Stomach (tissue), 9 donors: Measurements from ENCODE around the gene SLC39A13. TPM values are rescaled to one million over a fixed set of nuclear protein-coding genes. Genes with fewer than 3 reads are reported as not detected.
A peak's percentile ranks its signal among the peaks of the same experiment; 100 is the strongest.

ENCODE experiments used
- DNase-seq, 2 donors: peaks; one replicate each; pipeline versions ENCODE4 v3.0.0 to v3.0.0-alpha.2; 2013 to 2019
- H3K27ac ChIP-seq, 5 donors: fragments of 200-600 bp in 4 of 5; sonication (generic) in 4 of 5; one replicate each; pipeline ENCODE4 v1.5.1; 2013 to 2019; ENCODE audit warnings: mild to moderate bottlenecking in 1 of 5, moderate library complexity in 1 of 5
- H3K27me3 ChIP-seq, 3 donors: fragments of 200-600 bp; sonication (generic); one replicate each; pipeline ENCODE4 v1.5.1; 2017 to 2019; ENCODE audit warnings: mixed run types in 1 of 3
- H3K36me3 ChIP-seq, 4 donors: fragments of 200-600 bp; sonication (generic); 1 replicate in 3 of 4; 2 replicates in 1 of 4; pipeline ENCODE4 v1.5.1; 2016 to 2019
- H3K4me1 ChIP-seq, 4 donors: fragments of 200-600 bp; sonication (generic); one replicate each; pipeline ENCODE4 v1.5.1; 2016 to 2019
- H3K4me3 ChIP-seq, 4 donors: fragments of 200-600 bp; sonication (generic) in 3 of 4; one replicate each; pipeline ENCODE4 v1.5.1; 2016 to 2019; ENCODE audit warnings: mild to moderate bottlenecking in 1 of 4
- H3K9me3 ChIP-seq, 4 donors: fragments of 200-600 bp; sonication (generic); one replicate each; pipeline ENCODE4 v1.5.1; 2016 to 2019
- EP300 ChIP-seq: sonication (generic); formaldehyde crosslinking; IDR thresholded peaks from one replicate; pipeline ENCODE4 v1.6.1; 2017; ENCODE audit warnings: antibody characterized with exemption
- POLR2A ChIP-seq, 4 donors: fragments of 450-650 bp; IDR thresholded peaks; one replicate each; pipeline ENCODE4 v1.6.1; 2016; ENCODE audit warnings: antibody characterized with exemption in 4 of 4, control low read depth in 2 of 4, mild to moderate bottlenecking in 1 of 4, moderate library complexity in 1 of 4
- POLR2AphosphoS5 ChIP-seq, 3 donors: sonication (generic); formaldehyde crosslinking; IDR thresholded peaks; one replicate each; pipeline ENCODE4 v1.6.1; 2016; ENCODE audit warnings: antibody characterized with exemption in 3 of 3
- WGBS, 5 donors: extraction: QIAGEN DNeasy Blood & Tissue Kit in 3 of 5; methylation state at CpG; one replicate each; pipeline versions ENCODE4 v1.1.5 to v1.1.7; 2013 to 2018; 5-methylcytosine and 5-hydroxymethylcytosine counted together
- intact Hi-C: fragments of 100-400 bp; cut with DNase I; formaldehyde crosslinking; loops from one replicate; pipeline ENCODE4 v1.15.1; 2023; ENCODE audit warnings: low total_unique reads
- polyA plus RNA-seq, 3 donors: library from polyadenylated mRNA; stranded (reverse); fragments of 200-250 nt; gene quantifications; one replicate each; pipeline ENCODE4 v1.2.3, GENCODE V29; 2013
- total RNA-seq, 5 donors: library from RNA; depleted of rRNA; stranded (reverse); fragments of >200 nt; gene quantifications; one replicate each; pipeline versions ENCODE4 v1.1.0 to v1.2.3, GENCODE V29; 2014 to 2016
- TF ChIP-seq, protein P1 (sequence below), 7 experiments: fragments of 450-650 bp in 4 of 7; fragments of 200-600 bp in 3 of 7; sonication (generic) in 3 of 7; IDR thresholded peaks; one replicate each; pipeline ENCODE4 v1.5.1; 2016 to 2019; ENCODE audit warnings: antibody characterized with exemption in 7 of 7, control low read depth in 2 of 7, mild to moderate bottlenecking in 1 of 7
- donor health status: healthy with polysubstance abuse.
- donor health status: Bipolar disorder and iron deficiency.
- donor health status: healthy.

SLC39A13 gene
- total and polyA plus RNA-seq, 8 donors = 7.0 to 158 (median 25.9) TPM

DNA sequence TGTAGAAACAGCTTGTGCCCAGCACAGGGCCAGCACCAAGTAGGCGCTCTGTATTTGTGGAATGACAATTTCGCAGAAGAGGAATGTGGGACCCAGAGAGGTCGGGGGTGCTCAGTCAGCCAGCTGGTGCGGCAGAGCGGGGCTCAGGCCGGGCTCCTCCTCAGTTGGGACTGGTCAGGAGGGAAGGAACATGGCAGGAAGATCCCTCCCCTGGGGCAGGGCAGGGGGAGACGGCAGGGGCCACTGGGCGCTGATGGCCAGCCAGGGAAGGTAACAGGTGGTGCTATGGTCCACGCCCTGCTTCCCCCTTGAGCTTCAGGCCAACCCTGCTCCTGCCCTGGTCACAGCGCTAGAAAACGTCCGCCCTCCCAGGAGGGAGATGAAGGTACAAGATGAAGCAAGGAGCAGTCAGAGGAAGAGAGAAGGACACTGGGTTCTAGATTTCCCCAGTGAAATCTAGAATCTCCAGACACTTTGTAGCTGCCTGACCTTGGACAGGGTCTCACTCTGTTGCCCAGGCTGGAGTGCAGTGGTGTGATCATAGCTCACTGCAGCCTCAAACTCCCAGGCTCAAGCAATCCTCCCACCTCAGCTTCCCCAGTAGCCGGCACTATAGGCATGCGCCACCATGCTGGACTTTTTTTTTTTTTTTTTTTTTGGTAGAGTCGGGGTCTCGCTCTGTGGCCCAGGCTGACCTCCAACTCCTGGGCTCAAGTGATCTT lies 16.5 kb upstream of the SLC39A13 start:
- TF ChIP-seq, protein P1, sequence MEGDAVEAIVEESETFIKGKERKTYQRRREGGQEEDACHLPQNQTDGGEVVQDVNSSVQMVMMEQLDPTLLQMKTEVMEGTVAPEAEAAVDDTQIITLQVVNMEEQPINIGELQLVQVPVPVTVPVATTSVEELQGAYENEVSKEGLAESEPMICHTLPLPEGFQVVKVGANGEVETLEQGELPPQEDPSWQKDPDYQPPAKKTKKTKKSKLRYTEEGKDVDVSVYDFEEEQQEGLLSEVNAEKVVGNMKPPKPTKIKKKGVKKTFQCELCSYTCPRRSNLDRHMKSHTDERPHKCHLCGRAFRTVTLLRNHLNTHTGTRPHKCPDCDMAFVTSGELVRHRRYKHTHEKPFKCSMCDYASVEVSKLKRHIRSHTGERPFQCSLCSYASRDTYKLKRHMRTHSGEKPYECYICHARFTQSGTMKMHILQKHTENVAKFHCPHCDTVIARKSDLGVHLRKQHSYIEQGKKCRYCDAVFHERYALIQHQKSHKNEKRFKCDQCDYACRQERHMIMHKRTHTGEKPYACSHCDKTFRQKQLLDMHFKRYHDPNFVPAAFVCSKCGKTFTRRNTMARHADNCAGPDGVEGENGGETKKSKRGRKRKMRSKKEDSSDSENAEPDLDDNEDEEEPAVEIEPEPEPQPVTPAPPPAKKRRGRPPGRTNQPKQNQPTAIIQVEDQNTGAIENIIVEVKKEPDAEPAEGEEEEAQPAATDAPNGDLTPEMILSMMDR (IDR thresholded peaks at IDR 0.05) = no peak
- TF ChIP-seq POLR2AphosphoS5 (IDR thresholded peaks at IDR 0.05) (no peak), POLR2A (IDR thresholded peaks at IDR 0.05) (no peak), EP300 (no peak)
- Histone ChIP-seq H3K9me3 (no peaks in the 10 kb centered on the region), H3K4me3 (no peak overlapping the region), H3K4me1 (peaks cover 0 to 24% (median 4%) of the 10 kb centered on the region in 4 donors), H3K27ac (peak overlapping the region in 3 of 5 donors; percentile 44 to 90 (median 85)), H3K36me3 (no peaks in the 10 kb centered on the region), H3K27me3 (no peaks in the 10 kb centered on the region)
- intact Hi-C loops = no loop called here
- WGBS, 5 donors = 88 to 95% (median 90%) methylated on average over 16 of the region's 16 CpGs
- DNase-seq = no peak

GRCh38 chr11:47392546-47393162 lies 15.7 kb upstream of the SLC39A13 start:
- no peaks in the 10 kb centered on the region for H3K36me3 ChIP-seq
- H3K27me3 ChIP-seq = no peaks in the 10 kb centered on the region
- H3K27ac ChIP-seq = peak overlapping the region in 4 of 5 donors; percentile 13 to 90 (median 84)
- 72 to 85% (median 82%) methylated on average over 10 to 14 of the region's 14 CpGs for WGBS, 5 donors
- no peak for TF ChIP-seq POLR2A (IDR thresholded peaks at IDR 0.05)
- TF ChIP-seq, protein P1 (IDR thresholded peaks at IDR 0.05) = no peak
- TF ChIP-seq EP300 = no peak
- TF ChIP-seq POLR2AphosphoS5 (IDR thresholded peaks at IDR 0.05) = no peak
- no peaks in the 10 kb centered on the region for H3K9me3 ChIP-seq
- intact Hi-C loops = no loop called here
- DNase-seq = peak in 1 of 2 donors; percentile 14
- peaks cover 0 to 24% (median 4%) of the 10 kb centered on the region in 4 donors for H3K4me1 ChIP-seq
- H3K4me3 ChIP-seq = no peak overlapping the region

DNA sequence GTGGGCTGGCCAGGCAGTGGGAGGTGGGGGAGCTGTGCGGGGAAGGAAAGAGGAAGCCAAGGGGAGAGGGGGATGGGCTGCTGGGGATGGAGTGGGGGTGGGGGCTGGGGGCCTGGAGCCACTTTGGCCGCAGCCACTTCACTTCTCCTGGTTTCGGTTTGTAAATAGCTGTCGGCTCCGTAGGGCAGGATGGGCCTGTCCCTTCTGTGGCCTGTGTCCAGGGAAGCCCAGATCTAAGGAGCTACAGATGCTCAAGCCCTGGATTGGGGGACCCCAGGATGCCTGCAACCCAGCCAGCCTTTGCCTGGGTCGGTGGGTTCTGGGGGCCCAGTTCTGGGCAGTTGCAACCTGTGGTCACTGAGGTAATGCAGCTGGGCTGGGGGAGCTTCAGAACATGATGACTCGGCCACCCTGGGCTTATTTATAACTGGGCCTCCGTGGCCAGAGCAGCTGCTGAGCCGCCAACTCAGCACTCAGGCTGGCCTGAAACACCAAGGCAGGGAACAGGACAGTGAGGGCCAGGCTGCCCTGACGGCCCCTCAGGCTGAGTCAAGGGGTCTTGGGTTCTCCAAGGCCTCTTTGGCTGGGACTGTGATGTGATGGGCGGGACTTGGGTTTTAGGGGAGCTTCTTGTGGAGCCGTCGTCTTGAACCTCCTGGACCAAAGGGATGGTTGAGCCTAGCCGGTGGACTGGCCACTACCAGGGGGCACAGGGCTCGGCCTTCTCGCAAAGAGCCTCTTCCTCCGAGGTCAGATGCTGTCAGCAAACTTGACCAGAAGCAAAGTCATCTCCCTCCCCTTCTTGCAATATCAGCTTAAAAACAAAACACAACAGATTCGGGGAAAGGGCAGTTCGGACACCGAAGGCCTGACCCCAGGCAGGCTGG lies 15.0 kb upstream of the SLC39A13 start:
- H3K27ac ChIP-seq = peak overlapping the region; percentile 37 to 90 (median 84)
- TF ChIP-seq POLR2AphosphoS5 (IDR thresholded peaks at IDR 0.05) (no peak), EP300 (no peak), POLR2A (IDR thresholded peaks at IDR 0.05) (no peak)
- TF ChIP-seq, protein P1 (IDR thresholded peaks at IDR 0.05) = no peak
- no peaks in the 10 kb centered on the region for H3K27me3 ChIP-seq
- peak in 1 of 2 donors; percentile 46 for DNase-seq
- 70 to 77% (median 75%) methylated on average over 16 to 20 of the region's 20 CpGs for WGBS, 5 donors
- H3K36me3 ChIP-seq = no peaks in the 10 kb centered on the region
- peaks cover 0 to 24% (median 4%) of the 10 kb centered on the region in 4 donors for H3K4me1 ChIP-seq
- intact Hi-C loops = no loop called here
- no peaks in the 10 kb centered on the region for H3K9me3 ChIP-seq
- peak overlapping the region in 1 of 4 donors; percentile 8 for H3K4me3 ChIP-seq

- TF ChIP-seq, protein P1 (IDR thresholded peaks at IDR 0.05) = no peak
- TF ChIP-seq EP300 (no peak), POLR2A (IDR thresholded peaks at IDR 0.05) (no peak), POLR2AphosphoS5 (IDR thresholded peaks at IDR 0.05) (no peak)
- Histone ChIP-seq H3K4me1 (peaks cover 0 to 19% (median 4%) of the 10 kb centered on the region in 4 donors), H3K4me3 (peak overlapping the region in 1 of 4 donors; percentile 8), H3K27ac (peak overlapping the region; percentile 72 to 90 (median 84)), H3K36me3 (no peaks in the 10 kb centered on the region), H3K27me3 (no peaks in the 10 kb centered on the region), H3K9me3 (no peaks in the 10 kb centered on the region)
- WGBS, 5 donors = 74 to 94% (median 82%) methylated on average over 9 of the region's 9 CpGs
- no peak for DNase-seq
- intact Hi-C loops = no loop called here
These were observed 14.4 kb upstream of the SLC39A13 start for GRCh38 chr11:47394050-47394321.
